Astrocyte (in vitro differentiated cells and primary cell): ENCODE results near the gene THSD8.
"Not testable (repeated sequence)": the region's sequence is repeated elsewhere in the genome, so short reads cannot be mapped to it uniquely, and the experiment has no call there.

Experiments
- CTCF ChIP-seq: IDR thresholded peaks from 2 replicates; pipeline ENCODE4 v1.5.1; 2011; ENCODE audit warnings: low read depth, mild to moderate bottlenecking, inconsistent platforms, low read length, moderate library complexity; ENCODE audit not compliant: insufficient read depth
- EZH2 ChIP-seq: IDR thresholded peaks from 2 replicates; pipeline ENCODE4 v1.6.1; 2012; ENCODE audit warnings: mild to moderate bottlenecking, low read length, inconsistent platforms; ENCODE audit not compliant: insufficient read depth

DNA sequence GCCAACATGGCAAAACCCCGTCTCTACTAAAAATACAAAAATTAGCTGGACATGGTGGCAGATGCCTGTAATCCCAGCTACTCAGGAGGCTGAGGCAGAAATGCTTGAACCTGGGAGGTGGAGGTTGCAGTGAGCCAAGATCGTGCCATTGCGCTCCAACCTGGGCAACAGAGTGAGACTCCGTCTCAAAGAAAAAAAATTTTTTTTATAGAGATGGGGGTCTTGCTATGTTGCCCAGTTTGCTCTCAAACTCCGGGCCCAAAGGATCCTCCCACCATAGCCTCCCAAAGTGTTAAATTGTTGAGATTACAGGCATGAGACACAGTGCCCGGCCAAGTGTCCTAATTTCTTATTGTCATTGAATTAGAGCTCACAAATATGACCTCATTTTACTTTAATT lies 15.3 kb downstream of the THSD8 start:
- not testable (repeated sequence) for TF ChIP-seq CTCF, EZH2
